Large intestine (tissue), 3 donors: Measurements from ENCODE around the gene LFNG. TPM values are rescaled to one million over a fixed set of nuclear protein-coding genes. Genes with fewer than 3 reads are reported as not detected.
A peak's percentile ranks its signal among the peaks of the same experiment; 100 is the strongest.

Experiments
- DNase-seq, 2 donors: peaks; one replicate each; pipeline versions ENCODE4 v3.0.0 to v3.0.0-alpha.2; 2013
- H3K27ac ChIP-seq: one replicate; pipeline ENCODE4 v1.5.1; 2013; ENCODE audit warnings: low read length
- H3K27me3 ChIP-seq: 2 replicates; pipeline ENCODE4 v1.6.1; 2013; ENCODE audit warnings: low read length; ENCODE audit not compliant: control insufficient read depth, insufficient read depth
- H3K36me3 ChIP-seq: 2 replicates; pipeline ENCODE4 v1.6.1; 2013; ENCODE audit warnings: low read length; ENCODE audit not compliant: control insufficient read depth, insufficient read depth
- H3K4me1 ChIP-seq: one replicate; pipeline ENCODE4 v1.6.1; 2013; ENCODE audit warnings: low read length; ENCODE audit not compliant: control insufficient read depth, insufficient read depth
- H3K4me3 ChIP-seq: one replicate; pipeline ENCODE4 v1.5.1; 2013; ENCODE audit warnings: low read length
- H3K9me3 ChIP-seq: one replicate; pipeline ENCODE4 v1.6.1; 2013; ENCODE audit warnings: mild to moderate bottlenecking, low read depth, low read length, moderate library complexity; ENCODE audit not compliant: control insufficient read depth
- WGBS: methylation state at CpG from one replicate; pipeline ENCODE4 v1.1.5; 2013; ENCODE audit warnings: low lambda C conversion rate; ENCODE audit not compliant: insufficient coverage; 5-methylcytosine and 5-hydroxymethylcytosine counted together
- polyA plus RNA-seq: library from polyadenylated mRNA; unstranded; fragments of 120-200 nt; gene quantifications from one replicate; pipeline ENCODE4 v1.2.1, GENCODE V29; 2013

LFNG gene
- polyA plus RNA-seq, 1 donor = 27.3 TPM

- no peaks in the 10 kb centered on the region for H3K36me3 ChIP-seq
- peaks cover 40% of the 10 kb centered on the region for H3K27me3 ChIP-seq
- peak in 1 of 2 donors; percentile 56 for DNase-seq
- no CpG with 5 or more reads among the region's 27 CpGs for WGBS
- H3K4me3 ChIP-seq = no peak overlapping the region
- no peak overlapping the region for H3K27ac ChIP-seq
- peaks cover 8% of the 10 kb centered on the region for H3K9me3 ChIP-seq
- peaks cover 20% of the 10 kb centered on the region for H3K4me1 ChIP-seq
Measured at GRCh38 chr7:2510909-2511768, 8.4 kb upstream of the LFNG start.

GRCh38 chr7:2511769-2512168 lies 7.8 kb upstream of the LFNG start:
- H3K27ac ChIP-seq = no peak overlapping the region
- peaks cover 40% of the 10 kb centered on the region for H3K27me3 ChIP-seq
- no peak for DNase-seq
- H3K36me3 ChIP-seq = no peaks in the 10 kb centered on the region
- no CpG with 5 or more reads among the region's 18 CpGs for WGBS
- H3K4me1 ChIP-seq = peaks cover 25% of the 10 kb centered on the region
- peaks cover 8% of the 10 kb centered on the region for H3K9me3 ChIP-seq
- no peak overlapping the region for H3K4me3 ChIP-seq

GRCh38 chr7:2512179-2512661 lies 7.4 kb upstream of the LFNG start:
- no CpG with 5 or more reads among the region's 12 CpGs for WGBS
- peaks cover 40% of the 10 kb centered on the region for H3K27me3 ChIP-seq
- no peak overlapping the region for H3K27ac ChIP-seq
- peak in 1 of 2 donors; percentile 17 for DNase-seq
- H3K36me3 ChIP-seq = no peaks in the 10 kb centered on the region
- H3K9me3 ChIP-seq = peaks cover 8% of the 10 kb centered on the region
- H3K4me3 ChIP-seq = no peak overlapping the region
- H3K4me1 ChIP-seq = peaks cover 25% of the 10 kb centered on the region

- DNase-seq = no peak
- peaks cover 8% of the 10 kb centered on the region for H3K9me3 ChIP-seq
- H3K4me3 ChIP-seq = no peak overlapping the region
- peaks cover 45% of the 10 kb centered on the region for H3K27me3 ChIP-seq
- peaks cover 30% of the 10 kb centered on the region for H3K4me1 ChIP-seq
- H3K27ac ChIP-seq = no peak overlapping the region
- H3K36me3 ChIP-seq = no peaks in the 10 kb centered on the region
- no CpG with 5 or more reads among the region's 3 CpGs for WGBS
Measured at GRCh38 chr7:2512713-2513112, 6.9 kb upstream of the LFNG start.

- H3K36me3 ChIP-seq = no peaks in the 10 kb centered on the region
- peaks cover 8% of the 10 kb centered on the region for H3K9me3 ChIP-seq
- DNase-seq = peak in 1 of 2 donors; percentile 17
- no peak overlapping the region for H3K4me3 ChIP-seq
- H3K27ac ChIP-seq = no peak overlapping the region
- WGBS = no CpG with 5 or more reads among the region's 7 CpGs
- peaks cover 50% of the 10 kb centered on the region for H3K27me3 ChIP-seq
- peaks cover 36% of the 10 kb centered on the region for H3K4me1 ChIP-seq
Measured at GRCh38 chr7:2513702-2514101, 5.9 kb upstream of the LFNG start.

GRCh38 chr7:2514473-2515423 lies 4.8 kb upstream of the LFNG start:
- H3K27me3 ChIP-seq = peaks cover 44% of the 10 kb centered on the region
- H3K27ac ChIP-seq = no peak overlapping the region
- DNase-seq = no peak
- no peaks in the 10 kb centered on the region for H3K36me3 ChIP-seq
- H3K9me3 ChIP-seq = peaks cover 3% of the 10 kb centered on the region
- peaks cover 40% of the 10 kb centered on the region for H3K4me1 ChIP-seq
- WGBS = 90% methylated on average over 7 of the region's 9 CpGs
- no peak overlapping the region for H3K4me3 ChIP-seq

GRCh38 chr7:2515424-2516193 lies 4.0 kb upstream of the LFNG start:
- H3K4me3 ChIP-seq = no peak overlapping the region
- no peak overlapping the region for H3K27ac ChIP-seq
- no peaks in the 10 kb centered on the region for H3K36me3 ChIP-seq
- H3K27me3 ChIP-seq = peaks cover 36% of the 10 kb centered on the region
- no CpG with 5 or more reads among the region's 15 CpGs for WGBS
- peaks cover 3% of the 10 kb centered on the region for H3K9me3 ChIP-seq
- H3K4me1 ChIP-seq = peaks cover 42% of the 10 kb centered on the region
- DNase-seq = no peak

GRCh38 chr7:2516194-2516555 lies 3.4 kb upstream of the LFNG start:
- no peaks in the 10 kb centered on the region for H3K36me3 ChIP-seq
- peaks cover 3% of the 10 kb centered on the region for H3K9me3 ChIP-seq
- DNase-seq = no peak
- H3K27ac ChIP-seq = no peak overlapping the region
- H3K4me1 ChIP-seq = peaks cover 36% of the 10 kb centered on the region
- H3K4me3 ChIP-seq = no peak overlapping the region
- no CpG with 5 or more reads among the region's 8 CpGs for WGBS
- H3K27me3 ChIP-seq = peaks cover 31% of the 10 kb centered on the region

GRCh38 chr7:2517026-2517425 lies 2.5 kb upstream of the LFNG start:
- DNase-seq = no peak
- Histone ChIP-seq H3K9me3 (no peaks in the 10 kb centered on the region), H3K4me1 (peaks cover 35% of the 10 kb centered on the region), H3K27me3 (peaks cover 26% of the 10 kb centered on the region), H3K4me3 (no peak overlapping the region), H3K27ac (no peak overlapping the region), H3K36me3 (no peaks in the 10 kb centered on the region)
- WGBS = no CpG with 5 or more reads among the region's 8 CpGs
